Limb (tissue), 2 donors: ENCODE data around the gene CRKL.

Experiments
- DNase-seq, 2 donors: peaks; one replicate each; pipeline ENCODE4 v3.0.0-alpha.2; 2016; ENCODE audit errors: extremely low spot score in 2 of 2

CRKL gene

GRCh38 chr22:20980523-20980922 lies 63.3 kb downstream of the CRKL start:
- DNase-seq: no peak

GRCh38 chr22:20980938-20981722 lies 63.9 kb downstream of the CRKL start:
- DNase-seq: no peak

DNA sequence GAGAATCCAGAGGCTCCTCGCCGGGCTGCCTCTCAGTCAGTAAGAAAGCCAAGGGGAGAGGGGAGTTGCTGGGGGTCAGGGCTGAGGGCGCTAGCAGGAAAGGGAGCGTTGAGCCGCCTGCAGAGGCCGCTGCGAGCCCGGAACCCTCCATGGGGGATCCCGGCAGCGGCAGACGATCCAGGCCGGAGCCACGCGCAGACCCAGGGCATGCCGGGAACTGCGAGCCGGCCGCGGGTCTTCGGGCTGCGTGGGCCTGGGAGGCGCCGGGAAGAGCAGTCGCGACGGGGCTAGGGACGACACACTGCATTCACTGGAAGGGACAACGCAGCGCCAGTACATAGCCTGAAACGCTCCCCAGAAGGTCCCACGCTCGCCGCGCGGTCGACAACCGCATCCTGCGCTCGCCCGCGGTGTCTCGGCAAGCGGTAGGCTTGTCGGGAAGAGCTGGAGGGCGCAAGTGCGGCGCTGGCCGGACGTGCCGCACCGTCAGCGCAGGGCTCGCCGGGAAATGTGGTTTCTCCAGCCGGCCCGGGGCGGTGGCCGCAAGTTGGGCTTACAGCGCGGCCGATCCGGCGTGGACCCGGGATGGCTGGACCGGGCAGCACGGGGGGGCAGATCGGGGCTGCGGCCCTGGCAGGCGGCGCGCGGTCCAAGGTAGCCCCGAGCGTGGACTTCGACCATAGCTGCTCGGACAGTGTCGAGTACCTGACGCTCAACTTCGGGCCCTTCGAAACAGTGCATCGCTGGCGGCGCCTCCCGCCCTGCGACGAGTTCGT lies 64.8 kb downstream of the CRKL start, which contains the start of gene LZTR1:
Gene LZTR1, plus strand, starts transcription at position 511 of the 776 bp plus-strand sequence. Its CDS starts 75 bp downstream, at position 586.
- DNase-seq: peak; percentile 81 to 90

- DNase-seq: no peak
These were observed 65.3 kb downstream of the CRKL start for GRCh38 chr22:20982563-20982882.

DNA sequence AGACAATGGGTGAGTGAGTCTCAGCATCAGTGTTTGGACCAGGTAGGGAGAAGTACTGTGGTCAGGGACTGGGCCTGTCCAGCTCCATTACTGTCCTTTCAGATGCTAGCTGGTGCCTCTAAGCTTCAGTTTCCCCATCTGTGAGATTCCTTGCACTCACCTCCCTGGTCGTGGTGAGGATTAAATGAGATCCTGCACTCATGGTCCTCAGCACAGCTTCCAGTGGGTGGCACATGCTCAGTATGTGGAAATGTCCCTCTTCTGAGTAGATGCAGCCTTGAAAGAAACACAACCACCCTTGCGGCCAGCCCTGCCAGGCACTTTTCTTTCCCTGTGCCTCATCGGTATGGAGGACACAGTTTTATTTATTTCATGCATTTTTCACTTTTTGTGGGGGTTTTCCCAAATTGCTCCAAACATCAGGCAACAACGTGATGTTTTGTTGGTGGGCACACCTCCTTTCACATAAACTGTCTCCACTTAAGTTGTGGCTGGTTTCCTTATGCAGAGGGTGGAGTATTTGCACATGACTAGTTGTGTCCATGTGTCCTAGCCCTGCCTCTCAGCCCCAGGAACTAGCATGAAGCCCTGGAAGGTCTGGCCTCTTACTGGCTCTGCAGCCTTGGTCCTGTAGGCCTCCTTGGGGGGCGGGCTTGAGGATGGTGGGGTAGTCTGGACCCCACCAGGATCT lies 66.0 kb downstream of the CRKL start:
- DNase-seq: no peak

DNA sequence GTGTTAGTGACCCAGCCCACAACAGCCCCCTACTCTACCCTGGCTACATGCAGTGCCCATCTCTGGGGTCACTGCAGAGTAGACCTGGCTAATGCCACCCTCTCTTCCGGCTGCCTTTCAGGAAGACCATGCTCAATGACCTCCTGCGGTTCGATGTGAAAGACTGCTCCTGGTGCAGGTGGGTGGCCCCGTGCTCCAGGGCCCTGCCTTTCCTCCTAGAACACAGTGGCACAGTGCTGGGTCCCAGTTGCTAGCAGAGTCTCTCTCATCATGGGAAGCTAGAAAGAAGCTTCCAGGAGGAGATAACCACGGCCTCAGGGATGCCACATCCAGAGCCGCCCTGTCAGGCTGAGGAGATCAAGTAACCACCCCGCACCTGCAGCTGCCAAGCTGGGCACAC lies 68.5 kb downstream of the CRKL start:
- no peak for DNase-seq

DNA sequence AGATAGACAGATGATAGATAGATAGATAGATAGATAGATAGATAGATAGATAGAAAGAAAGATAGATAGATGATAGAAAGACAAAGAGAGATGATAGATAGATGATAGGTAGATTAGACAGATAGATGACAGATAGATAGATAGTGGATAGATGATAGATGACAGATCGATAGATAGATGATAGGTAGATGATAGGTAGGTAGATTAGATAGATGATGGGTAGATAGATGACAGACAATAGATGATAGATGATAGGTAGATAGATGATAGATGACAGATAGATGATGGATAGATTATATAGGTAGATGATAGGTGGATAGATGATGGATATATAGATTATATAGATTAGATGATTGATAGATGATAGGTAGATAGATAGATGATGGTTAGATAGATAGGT lies 69.2 kb downstream of the CRKL start:
- no peak for DNase-seq

GRCh38 chr22:20987375-20987774 lies 70.2 kb downstream of the CRKL start:
- DNase-seq: no peak

DNA sequence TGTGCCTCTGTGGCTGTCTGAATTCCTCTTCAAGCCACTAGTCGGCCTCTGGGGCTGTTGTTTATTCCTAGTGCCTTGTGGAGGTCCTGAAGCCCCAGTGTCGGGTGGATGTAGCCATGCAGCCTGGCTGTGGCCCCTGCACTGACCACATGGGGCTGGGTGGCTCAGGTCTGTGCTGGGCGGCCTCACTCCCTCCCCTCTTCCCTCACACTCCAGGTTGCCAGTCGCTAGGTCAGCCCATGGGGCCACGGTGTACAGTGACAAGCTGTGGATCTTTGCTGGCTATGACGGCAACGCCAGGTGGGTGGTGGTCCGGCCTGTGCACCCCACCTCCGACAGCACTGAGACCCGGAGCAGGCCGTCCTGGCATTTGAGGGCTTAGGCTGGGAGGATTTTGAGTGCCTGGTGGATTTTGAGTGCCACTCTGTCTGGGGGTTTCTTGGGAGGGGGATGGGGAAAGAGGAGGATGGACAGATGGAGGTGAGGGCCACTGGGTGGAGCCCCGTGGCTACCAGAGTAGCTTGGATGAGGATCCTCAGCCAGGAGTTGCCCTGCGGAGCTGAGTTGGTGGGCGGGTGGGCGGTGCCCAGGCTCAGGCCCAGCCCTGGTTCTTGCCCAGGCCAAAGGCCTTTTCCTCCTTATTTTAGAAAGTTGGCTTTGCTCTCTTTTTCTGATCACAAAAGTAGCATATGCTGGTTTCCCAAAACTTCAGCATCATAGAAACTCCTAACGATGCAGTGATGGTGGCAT lies 71.5 kb downstream of the CRKL start:
- no peak for DNase-seq

GRCh38 chr22:20989323-20990138 lies 72.3 kb downstream of the CRKL start:
- no peak for DNase-seq

GRCh38 chr22:20990184-20991180 lies 73.3 kb downstream of the CRKL start:
- no peak for DNase-seq

- DNase-seq: no peak
These were observed 74.2 kb downstream of the CRKL start for GRCh38 chr22:20991252-20992055.

DNA sequence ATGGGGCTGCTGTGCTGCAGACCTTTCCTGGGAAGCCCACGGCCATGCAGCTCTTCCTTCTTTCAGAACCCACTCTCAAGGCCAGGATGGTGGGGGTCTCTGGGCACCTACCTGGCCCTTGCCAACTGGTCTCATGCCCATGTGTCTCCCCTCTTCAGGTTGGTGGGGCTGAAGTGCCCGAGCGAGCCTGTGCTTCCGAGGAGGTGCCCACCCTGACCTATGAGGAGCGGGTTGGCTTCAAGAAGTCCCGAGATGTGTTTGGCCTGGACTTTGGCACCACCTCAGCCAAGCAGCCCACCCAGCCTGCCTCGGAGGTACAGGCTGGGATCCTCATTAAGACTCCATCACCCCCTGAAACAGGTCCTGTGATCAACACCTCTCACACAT lies 74.8 kb downstream of the CRKL start:
- DNase-seq: no peak

DNA sequence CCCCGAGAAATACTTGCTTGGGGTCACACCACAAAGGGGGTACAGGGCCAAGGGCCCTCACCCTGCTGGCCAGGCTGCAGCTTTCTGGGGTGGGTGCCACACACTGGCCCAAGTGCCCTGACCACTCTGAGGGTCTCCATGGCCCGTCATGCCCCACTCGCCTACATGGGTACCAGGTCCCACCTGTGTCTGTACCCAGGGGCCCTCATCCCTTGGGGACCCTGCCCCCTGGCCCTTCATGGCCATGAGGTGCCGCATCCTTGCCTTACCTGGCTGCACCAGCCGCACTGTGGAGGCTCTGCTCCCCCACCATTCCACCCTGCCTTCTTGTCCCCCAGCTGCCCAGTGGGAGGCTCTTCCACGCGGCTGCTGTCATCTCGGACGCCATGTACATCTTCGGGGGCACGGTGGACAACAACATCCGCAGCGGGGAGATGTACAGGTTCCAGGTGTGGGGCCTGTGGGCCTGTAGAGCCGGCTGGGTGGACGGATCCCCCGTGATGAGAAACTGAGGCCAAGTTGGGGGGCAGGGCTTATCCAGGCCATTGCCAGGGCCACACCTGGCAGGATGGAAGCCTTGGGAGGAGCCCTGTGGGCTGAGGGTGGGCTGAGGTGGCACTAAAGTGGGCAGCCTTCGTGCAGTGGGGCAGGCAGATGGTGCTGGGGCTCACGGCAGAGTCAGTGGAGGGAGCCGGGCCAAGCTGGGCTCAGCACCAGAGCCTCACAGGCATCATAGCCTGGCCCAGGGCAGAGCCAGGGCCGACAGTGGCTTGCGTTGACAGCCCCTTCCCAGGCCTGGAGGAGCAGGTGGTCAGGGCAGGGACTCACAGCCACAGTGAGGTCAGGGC lies 75.5 kb downstream of the CRKL start:
- no peak for DNase-seq

GRCh38 chr22:20993304-20994127 lies 76.3 kb downstream of the CRKL start:
- DNase-seq: no peak

- no peak for DNase-seq
These were observed 77.1 kb downstream of the CRKL start for GRCh38 chr22:20994128-20994901.
